DMS53 treated with DMSO at 0.1 percent for 48 hours (cell line): ENCODE results near the gene HEMGN.

Experiments used
- DNase-seq: peaks from one replicate; lab custom pipeline; 2025; ENCODE audit not compliant: unreplicated experiment; lab: John Stamatoyannopoulos, UW

The HEMGN gene

DNA sequence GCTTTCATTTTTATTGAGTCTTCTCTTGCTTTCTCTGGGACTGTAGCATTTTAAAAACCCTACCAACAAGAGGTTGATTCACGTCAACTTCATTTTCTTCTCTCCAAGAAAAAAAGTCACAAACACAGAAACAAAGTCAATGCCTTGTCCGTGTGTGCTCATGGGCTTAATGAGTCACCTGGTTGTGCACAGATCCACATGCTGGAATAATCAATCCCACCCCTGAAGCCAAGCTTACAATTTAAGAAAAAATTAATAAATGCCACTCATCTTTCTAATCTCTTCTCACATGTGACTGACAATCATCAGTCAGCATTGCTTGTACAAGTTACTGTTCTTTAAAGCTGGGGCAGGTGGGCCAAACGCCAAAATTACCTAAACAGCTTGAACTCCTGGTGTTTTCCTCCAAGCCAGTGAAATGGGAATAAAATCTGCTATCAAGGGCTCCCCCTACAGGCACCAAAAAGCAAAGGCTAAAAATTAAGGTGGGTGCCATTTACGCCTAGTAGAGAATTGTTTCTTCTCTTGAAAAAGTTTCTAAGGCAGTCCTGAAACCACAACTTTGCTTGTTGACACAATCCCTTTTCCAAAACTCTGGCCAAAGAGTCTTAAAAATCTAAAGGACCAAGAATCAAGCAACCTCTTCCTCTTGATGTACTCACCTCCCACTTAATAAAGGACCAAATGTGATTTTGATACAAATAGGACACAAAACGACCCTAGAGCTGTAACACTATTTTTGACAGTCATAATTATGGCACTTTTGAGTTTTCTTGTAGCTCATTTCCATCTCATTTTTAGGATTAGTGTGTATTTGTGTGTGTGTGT, 37.0 kb downstream of the HEMGN start:
- DNase-seq: peak; percentile 20

DNA sequence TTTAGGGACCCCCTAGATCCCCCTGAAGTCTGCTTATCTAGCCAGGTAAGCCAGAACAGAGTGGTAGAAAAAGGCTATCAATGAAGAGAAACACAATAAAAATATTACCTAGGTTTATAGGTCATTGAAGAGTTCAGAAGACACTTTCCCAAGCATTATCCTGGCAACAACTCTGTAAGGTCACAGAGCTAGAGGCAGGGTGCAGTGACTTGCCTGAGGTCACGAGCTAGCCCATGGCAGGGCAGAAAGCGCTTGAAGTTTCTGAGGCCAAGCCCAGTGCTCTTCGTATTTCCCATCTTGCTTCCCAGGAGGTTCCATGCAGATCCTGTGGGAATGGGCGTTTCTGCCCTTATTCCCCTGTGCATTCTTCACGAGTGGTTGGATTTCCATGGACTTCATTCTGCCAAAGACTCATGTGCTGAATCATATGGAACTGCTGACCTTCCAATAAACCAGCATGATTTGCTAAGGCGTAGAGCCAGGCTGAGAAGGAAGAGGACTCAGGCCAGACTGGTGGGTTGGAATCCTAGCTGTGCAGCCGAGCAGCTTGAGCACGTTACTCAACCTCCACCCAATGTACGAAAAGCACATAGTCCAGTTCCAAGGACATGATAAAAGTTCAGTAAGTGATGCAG, 37.8 kb downstream of the HEMGN start:
- no peak for DNase-seq

DNA sequence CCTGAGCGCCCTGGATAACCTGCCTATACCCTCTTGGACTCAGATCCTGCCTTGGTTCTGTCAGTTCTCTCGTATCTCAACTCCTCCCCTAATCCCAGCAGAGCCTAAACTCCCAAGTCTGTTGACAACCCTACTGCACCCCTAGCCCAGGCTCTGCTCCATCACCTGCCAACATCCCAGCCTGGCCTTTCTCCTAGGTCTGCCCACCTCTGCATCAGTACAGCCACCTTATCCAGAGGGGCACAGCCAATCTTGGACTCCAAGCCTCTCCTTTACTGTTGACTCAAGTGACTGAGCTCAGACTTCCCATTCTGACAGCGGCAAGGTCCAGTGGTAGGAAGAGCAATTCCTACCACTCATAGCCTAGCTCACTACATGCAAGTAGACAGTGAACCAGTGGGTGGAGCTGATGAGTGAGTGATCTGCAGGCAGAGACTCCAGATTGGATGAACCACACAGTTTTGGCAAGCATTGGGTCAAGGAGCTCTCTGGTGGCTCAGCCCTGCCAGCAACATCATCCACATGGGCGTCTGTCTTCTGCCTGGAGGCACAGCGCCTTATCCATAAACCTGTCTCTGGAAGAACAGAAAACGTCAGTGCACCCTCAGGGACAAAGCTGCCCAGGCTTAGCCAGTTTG, 42.2 kb downstream of the HEMGN start:
- no peak for DNase-seq

DNA sequence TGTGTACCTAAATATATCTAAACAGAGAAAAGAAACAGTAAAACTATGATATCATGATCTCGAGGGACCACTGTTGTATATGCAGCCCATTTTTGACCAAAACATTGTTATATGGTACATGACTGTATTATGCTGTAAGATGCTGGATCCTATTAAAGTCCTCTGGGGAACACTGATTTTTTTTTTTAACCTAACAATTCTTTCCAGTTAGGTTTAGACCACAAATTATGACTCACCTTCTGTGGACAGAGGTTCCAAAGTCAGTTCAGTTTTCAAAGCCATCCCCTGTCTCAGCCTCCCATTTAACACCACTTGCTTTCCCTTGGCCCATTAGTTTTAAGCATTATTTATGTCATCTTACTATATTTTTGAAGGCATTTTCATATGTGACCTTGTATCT, 42.8 kb downstream of the HEMGN start:
- no peak for DNase-seq

DNA sequence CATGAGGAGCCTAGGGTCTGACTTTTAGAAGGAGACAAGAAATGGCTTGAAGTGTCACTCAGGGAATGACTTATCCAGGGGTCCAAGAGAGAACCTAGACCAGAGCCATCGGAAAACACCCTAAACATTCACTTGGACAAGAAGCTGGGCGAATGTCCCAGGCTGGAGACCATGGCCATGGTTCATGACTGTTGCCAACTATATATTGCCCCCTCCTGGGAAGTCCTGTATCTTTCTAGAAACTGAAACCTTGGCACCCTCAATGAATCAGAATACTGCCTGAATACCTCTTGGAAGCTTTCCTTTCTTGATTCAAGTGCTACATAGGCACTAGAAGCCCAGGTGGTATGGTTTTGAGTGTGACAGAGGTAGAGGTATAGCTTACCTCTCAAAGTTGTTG, 45.6 kb downstream of the HEMGN start:
- no peak for DNase-seq

DNA sequence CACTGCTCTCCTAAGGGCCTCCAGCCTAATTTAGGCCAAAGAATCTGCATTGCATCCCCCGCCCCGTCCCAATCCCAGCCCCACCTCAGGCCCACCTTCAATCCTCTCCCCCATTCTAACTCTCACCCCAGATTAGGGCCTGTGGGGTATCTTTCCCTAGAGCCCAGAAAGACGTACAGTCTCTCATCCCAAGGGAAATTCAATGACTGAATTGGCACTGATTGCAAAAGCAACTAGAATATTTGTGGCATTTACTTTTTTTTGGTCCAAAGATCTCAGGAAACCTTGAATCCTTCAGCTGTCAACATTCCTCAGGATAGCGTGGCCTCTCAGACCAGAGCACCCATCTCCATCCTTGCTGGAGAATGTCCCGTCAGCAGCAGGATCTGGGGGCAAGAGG, 46.2 kb downstream of the HEMGN start:
- DNase-seq: no peak

DNA sequence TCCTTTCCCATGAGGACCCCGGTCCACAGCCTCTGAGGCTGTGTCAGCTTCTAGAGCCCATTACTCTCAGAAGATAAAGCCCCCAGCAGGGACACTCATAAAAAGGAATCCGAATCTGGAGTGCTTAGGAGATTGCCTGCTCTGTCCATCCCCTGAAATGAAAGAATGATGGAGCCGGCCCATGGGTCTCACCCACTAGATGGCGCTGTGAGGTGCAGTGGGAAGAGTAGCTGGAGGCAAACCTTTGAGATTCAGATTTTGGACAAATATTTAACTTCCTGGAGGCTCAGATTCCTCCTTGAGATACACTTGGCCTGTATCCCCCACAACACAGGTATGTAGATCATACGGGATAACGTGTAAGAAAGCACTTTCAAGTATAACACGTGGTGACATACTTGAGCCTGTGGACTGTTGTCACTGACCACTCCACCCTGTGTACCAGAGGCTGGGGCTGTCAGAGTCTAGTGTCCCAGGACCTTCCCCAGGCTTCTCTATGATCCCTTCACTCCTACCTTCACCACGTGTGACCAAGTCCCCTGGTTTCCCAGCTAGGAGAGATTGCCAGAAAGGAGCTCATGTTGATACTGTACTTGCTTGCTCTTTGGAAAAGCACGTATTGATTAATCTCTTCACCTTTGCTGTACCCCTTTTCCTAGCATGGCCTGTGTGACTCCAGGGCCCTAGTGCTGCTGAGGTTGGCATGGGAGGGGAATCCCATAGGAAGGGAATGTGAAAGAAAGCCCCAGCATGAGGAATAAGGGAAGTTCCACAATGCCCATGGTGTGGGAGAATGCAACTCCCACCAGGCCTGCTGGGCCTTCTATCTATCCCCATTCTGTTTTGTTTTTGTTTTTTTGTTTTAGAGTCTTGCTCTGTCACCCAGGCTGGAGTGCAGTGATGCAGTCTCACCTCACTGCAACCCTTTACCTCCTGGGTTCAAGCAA, 47.8 kb downstream of the HEMGN start:
- DNase-seq: peak; percentile 2

DNA sequence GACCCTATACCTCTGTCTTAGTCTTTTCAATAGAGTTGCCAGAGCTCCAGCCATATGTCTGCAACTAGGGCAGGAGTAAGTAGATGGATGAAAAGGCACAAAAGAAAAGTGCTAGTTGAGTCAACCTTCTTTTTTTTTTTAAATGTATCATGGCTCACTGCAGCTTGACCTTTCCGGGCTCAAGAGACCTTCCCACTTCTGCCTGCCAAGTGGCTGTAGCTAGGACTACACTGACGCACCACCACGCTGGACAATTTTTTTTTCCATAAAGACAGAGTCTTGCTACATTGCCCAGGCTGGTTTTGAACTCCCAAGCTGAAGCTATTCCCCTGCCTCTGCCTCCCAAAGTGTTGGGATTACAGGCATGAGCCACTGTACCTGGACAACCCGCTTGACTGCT, 57.6 kb downstream of the HEMGN start:
- DNase-seq: no peak
